ENCODE data around the gene TDRKH. TPM values are rescaled to one million over a fixed set of nuclear protein-coding genes. Genes with fewer than 3 reads are reported as not detected.
A peak's percentile ranks its signal among the peaks of the same experiment; 100 is the strongest.

TDRKH gene
- total RNA-seq, 1 donor from 2014 or later: 21.9 TPM

GRCh38 chr1:151822404-151822803 lies 32.1 kb upstream of the TDRKH start:
- Mint-ChIP-seq H3K9me3 (no peaks in the 10 kb centered on the region), H3K4me3 (no peak overlapping the region), H3K4me1 (peaks cover 3% of the 10 kb centered on the region), H3K36me3 (ENCODE audit: low read depth) (no peaks in the 10 kb centered on the region), H3K27ac (ENCODE audit: unreplicated experiment) (peak overlapping the region; percentile 75), H3K27me3 (ENCODE audit: low read depth) (no peaks in the 10 kb centered on the region)
- no peak for TF ChIP-seq CTCF (conservative IDR thresholded peaks at IDR 0.05)
- DNase-seq (ENCODE audit: low read depth, low spot score): no peak

GRCh38 chr1:151820940-151821339 lies 30.6 kb upstream of the TDRKH start:
- Mint-ChIP-seq H3K27ac (ENCODE audit: unreplicated experiment) (no peak overlapping the region), H3K9me3 (no peaks in the 10 kb centered on the region), H3K4me1 (peaks cover 3% of the 10 kb centered on the region), H3K36me3 (ENCODE audit: low read depth) (no peaks in the 10 kb centered on the region), H3K27me3 (ENCODE audit: low read depth) (no peaks in the 10 kb centered on the region), H3K4me3 (no peak overlapping the region)
- DNase-seq (ENCODE audit: low read depth, low spot score): no peak
- TF ChIP-seq CTCF (conservative IDR thresholded peaks at IDR 0.05): no peak

GRCh38 chr1:151819976-151820623 lies 29.8 kb upstream of the TDRKH start:
- Mint-ChIP-seq H3K27me3 (ENCODE audit: low read depth) (no peaks in the 10 kb centered on the region), H3K27ac (ENCODE audit: unreplicated experiment) (no peak overlapping the region), H3K36me3 (ENCODE audit: low read depth) (no peaks in the 10 kb centered on the region), H3K9me3 (no peaks in the 10 kb centered on the region), H3K4me3 (no peak overlapping the region), H3K4me1 (no peaks in the 10 kb centered on the region)
- TF ChIP-seq CTCF (conservative IDR thresholded peaks at IDR 0.05): no peak
- no peak for DNase-seq (ENCODE audit: low read depth, low spot score)

GRCh38 chr1:151819227-151819835 lies 29.0 kb upstream of the TDRKH start:
- DNase-seq (ENCODE audit: low read depth, low spot score): no peak
- H3K27me3 Mint-ChIP-seq (ENCODE audit: low read depth): no peaks in the 10 kb centered on the region
- no peaks in the 10 kb centered on the region for H3K36me3 Mint-ChIP-seq (ENCODE audit: low read depth)
- H3K9me3 Mint-ChIP-seq: no peaks in the 10 kb centered on the region
- H3K4me3 Mint-ChIP-seq: no peak overlapping the region
- H3K4me1 Mint-ChIP-seq: no peaks in the 10 kb centered on the region
- TF ChIP-seq CTCF (conservative IDR thresholded peaks at IDR 0.05): no peak
- H3K27ac Mint-ChIP-seq (ENCODE audit: unreplicated experiment): peak overlapping the region; percentile 36

- no peak for DNase-seq (ENCODE audit: low read depth, low spot score)
- Mint-ChIP-seq H3K36me3 (ENCODE audit: low read depth) (no peaks in the 10 kb centered on the region), H3K4me3 (no peak overlapping the region), H3K4me1 (no peaks in the 10 kb centered on the region), H3K27me3 (ENCODE audit: low read depth) (no peaks in the 10 kb centered on the region), H3K27ac (ENCODE audit: unreplicated experiment) (no peak overlapping the region), H3K9me3 (no peaks in the 10 kb centered on the region)
- no peak for TF ChIP-seq CTCF (conservative IDR thresholded peaks at IDR 0.05)
Observed at GRCh38 chr1:151817353-151817730, 27.0 kb upstream of the TDRKH start.

All from neural crest cell (in vitro differentiated cells).